Neutrophil (primary cell): ENCODE measurements around the gene FHAD1.
A peak's percentile ranks its signal among the peaks of the same experiment; 100 is the strongest.

Experiments
- H3K27ac ChIP-seq: fragments of 200-600 bp; sonication (generic); 2 replicates; pipeline ENCODE4 v1.5.1; 2016; ENCODE audit warnings: mild to moderate bottlenecking, moderate library complexity
- H3K27me3 ChIP-seq: fragments of 200-600 bp; sonication (generic); 2 replicates; pipeline ENCODE4 v1.6.0; 2016; ENCODE audit warnings: mild to moderate bottlenecking
- H3K36me3 ChIP-seq: fragments of 200-600 bp; sonication (generic); 2 replicates; pipeline ENCODE4 v1.5.1; 2017
- H3K4me1 ChIP-seq, 2 experiments: fragments of 200-600 bp in 1 of 2; sonication (generic) in 1 of 2; 1 replicate in 1 of 2; 2 replicates in 1 of 2; pipeline versions ENCODE4 v1.5.1 to v1.6.1; 2013 to 2016; ENCODE audit warnings: low read depth in 1 of 2, low read length in 1 of 2, mild to moderate bottlenecking in 1 of 2, moderate library complexity in 1 of 2; ENCODE audit not compliant: control insufficient read depth in 1 of 2, insufficient read depth in 1 of 2
- H3K4me3 ChIP-seq, 2 experiments: fragments of 200-600 bp in 1 of 2; sonication (generic) in 1 of 2; 1 replicate in 1 of 2; 2 replicates in 1 of 2; pipeline ENCODE4 v1.5.1; 2013 to 2016; ENCODE audit warnings: low read depth in 1 of 2, low read length in 1 of 2, mild to moderate bottlenecking in 1 of 2, moderate library complexity in 1 of 2
- H3K9me3 ChIP-seq: fragments of 200-600 bp; sonication (generic); 2 replicates; pipeline ENCODE4 v1.5.1; 2016
- CTCF ChIP-seq: fragments of 200-600 bp; sonication (generic); IDR thresholded peaks from 2 replicates; pipeline ENCODE4 v1.5.1; 2016; ENCODE audit warnings: antibody characterized with exemption

Gene FHAD1

GRCh38 chr1:15259622-15260007 lies 12.6 kb downstream of the FHAD1 start:
- Histone ChIP-seq H3K9me3 (no peaks in the 10 kb centered on the region), H3K4me3 (no peak overlapping the region), H3K36me3 (no peaks in the 10 kb centered on the region), H3K27ac (no peak overlapping the region), H3K4me1 (peaks cover 8 to 11% of the 10 kb centered on the region in 2 experiments), H3K27me3 (peaks cover 11% of the 10 kb centered on the region)
- no peak for TF ChIP-seq CTCF

GRCh38 chr1:15260418-15261154 lies 13.6 kb downstream of the FHAD1 start:
- Histone ChIP-seq H3K27ac (no peak overlapping the region), H3K36me3 (no peaks in the 10 kb centered on the region), H3K4me1 (peaks cover 8 to 11% of the 10 kb centered on the region in 2 experiments), H3K9me3 (no peaks in the 10 kb centered on the region), H3K27me3 (peaks cover 11% of the 10 kb centered on the region), H3K4me3 (peak overlapping the region in 1 of 2 experiments; percentile 55)
- no peak for TF ChIP-seq CTCF

GRCh38 chr1:15261155-15262002 lies 14.4 kb downstream of the FHAD1 start:
- Histone ChIP-seq H3K4me1 (peaks cover 8 to 11% of the 10 kb centered on the region in 2 experiments), H3K9me3 (no peaks in the 10 kb centered on the region), H3K36me3 (no peaks in the 10 kb centered on the region), H3K27me3 (peaks cover 11% of the 10 kb centered on the region), H3K27ac (no peak overlapping the region), H3K4me3 (peak overlapping the region; percentile 24 to 55)
- TF ChIP-seq CTCF, result no peak

GRCh38 chr1:15262003-15262377 lies 15.0 kb downstream of the FHAD1 start:
- H3K27me3 ChIP-seq, result peaks cover 11% of the 10 kb centered on the region
- TF ChIP-seq CTCF, result no peak
- no peak overlapping the region for H3K4me3 ChIP-seq
- peaks cover 8 to 11% of the 10 kb centered on the region in 2 experiments for H3K4me1 ChIP-seq
- no peaks in the 10 kb centered on the region for H3K9me3 ChIP-seq
- no peak overlapping the region for H3K27ac ChIP-seq
- no peaks in the 10 kb centered on the region for H3K36me3 ChIP-seq

GRCh38 chr1:15262706-15263105 lies 15.7 kb downstream of the FHAD1 start:
- H3K27ac ChIP-seq, result no peak overlapping the region
- H3K4me3 ChIP-seq, result no peak overlapping the region
- no peaks in the 10 kb centered on the region for H3K9me3 ChIP-seq
- no peaks in the 10 kb centered on the region for H3K36me3 ChIP-seq
- peaks cover 8 to 11% of the 10 kb centered on the region in 2 experiments for H3K4me1 ChIP-seq
- peaks cover 11% of the 10 kb centered on the region for H3K27me3 ChIP-seq
- TF ChIP-seq CTCF, result no peak
